ENCODE measurements around the gene RMDN2.

GRCh38 chr2:37891846-37892435 is 33.1 kb upstream of the RMDN2 start:
- TF ChIP-seq JUN (CRISPR knock-in tag; IDR thresholded peaks at IDR 0.05) (no peak), CTCF (IDR thresholded peaks at IDR 0.05) (no peak), ZNF232 (CRISPR knock-in tag; IDR thresholded peaks at IDR 0.05) (no peak), HMGXB4 (CRISPR knock-in tag; IDR thresholded peaks at IDR 0.05) (no peak), IRF1 (CRISPR knock-in tag; IDR thresholded peaks at IDR 0.05) (no peak), PREB (CRISPR knock-in tag; IDR thresholded peaks at IDR 0.05; ENCODE audit: borderline replicate concordance) (no peak), ATF1 (CRISPR knock-in tag; IDR thresholded peaks at IDR 0.05) (no peak), TP53 (CRISPR knock-in tag; IDR thresholded peaks at IDR 0.05) (no peak), ZNF281 (CRISPR knock-in tag; IDR thresholded peaks at IDR 0.05) (no peak), SP1 (CRISPR knock-in tag; conservative IDR thresholded peaks at IDR 0.05) (no peak), ETV6 (CRISPR knock-in tag; IDR thresholded peaks at IDR 0.05) (no peak), E2F5 (CRISPR knock-in tag; IDR thresholded peaks at IDR 0.05) (no peak)
